ENCODE measurements around the gene EEFSEC. TPM values are rescaled to one million over a fixed set of nuclear protein-coding genes. Genes with fewer than 3 reads are reported as not detected.

EEFSEC gene
- total RNA-seq, 3 donors from 2014 or later: 13.9 to 28.2 (median 19.8) TPM

DNA sequence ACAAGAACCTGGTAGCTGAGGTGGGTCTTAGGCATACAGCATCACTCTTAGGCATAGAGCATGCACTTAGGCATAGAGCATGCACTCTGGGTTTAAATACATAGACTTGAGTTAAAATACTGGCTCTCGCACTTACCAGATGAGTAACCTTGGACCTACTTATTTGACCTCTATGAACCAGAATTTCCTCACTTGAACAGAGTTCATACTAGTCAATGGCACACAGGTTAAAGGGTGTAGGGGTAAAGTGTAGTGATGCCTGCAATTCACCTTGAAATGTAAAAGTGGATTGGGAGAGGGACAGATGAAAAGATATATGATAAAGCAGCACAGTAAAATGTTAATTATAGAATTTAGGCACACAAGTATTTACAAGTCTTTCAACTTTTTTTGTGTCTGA, 31.3 kb upstream of the EEFSEC start:
- Histone ChIP-seq H3K36me3 (no peaks in the 10 kb centered on the region), H3K4me1 (peaks cover 0 to 6% of the 10 kb centered on the region in 2 donors), H3K9me3 (no peaks in the 10 kb centered on the region), H3K4me3 (no peak overlapping the region), H3K27me3 (no peaks in the 10 kb centered on the region), H3K27ac (no peak overlapping the region)
- intact Hi-C loops (cut with DNase I; ENCODE audit: low total_unique reads): no loop called here
- TF ChIP-seq CTCF (IDR thresholded peaks at IDR 0.05) (no peak), POLR2AphosphoS5 (IDR thresholded peaks at IDR 0.05) (no peak), POLR2A (IDR thresholded peaks at IDR 0.05) (no peak)
- no peak for DNase-seq (ENCODE audit: low spot score in 2 of 2)

DNA sequence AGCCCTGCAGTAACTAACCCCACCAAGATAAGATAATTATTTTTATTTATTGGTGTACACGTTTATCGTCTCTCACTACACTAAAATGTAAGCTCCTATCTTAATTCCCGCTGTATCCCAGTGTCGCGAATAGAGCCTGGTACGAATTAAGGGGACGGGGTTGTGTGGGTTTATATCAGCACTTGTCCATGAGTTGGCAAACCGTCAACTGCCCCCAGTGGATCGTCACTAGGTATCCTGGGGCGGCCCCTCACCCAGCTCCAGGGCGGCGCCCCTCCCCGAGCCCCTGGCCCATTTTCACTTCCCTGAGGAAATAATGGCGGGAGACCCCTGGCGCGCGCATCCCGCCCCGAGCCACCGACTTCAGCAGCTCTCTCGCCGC, 30.1 kb upstream of the EEFSEC start:
- H3K36me3 ChIP-seq: no peaks in the 10 kb centered on the region
- intact Hi-C loops (cut with DNase I; ENCODE audit: low total_unique reads): no loop called here
- no peaks in the 10 kb centered on the region for H3K9me3 ChIP-seq
- peaks cover 0 to 6% of the 10 kb centered on the region in 2 donors for H3K4me1 ChIP-seq
- H3K27me3 ChIP-seq: no peaks in the 10 kb centered on the region
- peak overlapping the region; percentile 72 to 85 for H3K27ac ChIP-seq
- DNase-seq (ENCODE audit: low spot score in 2 of 2): no peak
- TF ChIP-seq POLR2AphosphoS5 (IDR thresholded peaks at IDR 0.05) (no peak), POLR2A (IDR thresholded peaks at IDR 0.05) (no peak), CTCF (IDR thresholded peaks at IDR 0.05) (no peak)
- H3K4me3 ChIP-seq: peak overlapping the region; percentile 77 to 87 (median 84)

DNA sequence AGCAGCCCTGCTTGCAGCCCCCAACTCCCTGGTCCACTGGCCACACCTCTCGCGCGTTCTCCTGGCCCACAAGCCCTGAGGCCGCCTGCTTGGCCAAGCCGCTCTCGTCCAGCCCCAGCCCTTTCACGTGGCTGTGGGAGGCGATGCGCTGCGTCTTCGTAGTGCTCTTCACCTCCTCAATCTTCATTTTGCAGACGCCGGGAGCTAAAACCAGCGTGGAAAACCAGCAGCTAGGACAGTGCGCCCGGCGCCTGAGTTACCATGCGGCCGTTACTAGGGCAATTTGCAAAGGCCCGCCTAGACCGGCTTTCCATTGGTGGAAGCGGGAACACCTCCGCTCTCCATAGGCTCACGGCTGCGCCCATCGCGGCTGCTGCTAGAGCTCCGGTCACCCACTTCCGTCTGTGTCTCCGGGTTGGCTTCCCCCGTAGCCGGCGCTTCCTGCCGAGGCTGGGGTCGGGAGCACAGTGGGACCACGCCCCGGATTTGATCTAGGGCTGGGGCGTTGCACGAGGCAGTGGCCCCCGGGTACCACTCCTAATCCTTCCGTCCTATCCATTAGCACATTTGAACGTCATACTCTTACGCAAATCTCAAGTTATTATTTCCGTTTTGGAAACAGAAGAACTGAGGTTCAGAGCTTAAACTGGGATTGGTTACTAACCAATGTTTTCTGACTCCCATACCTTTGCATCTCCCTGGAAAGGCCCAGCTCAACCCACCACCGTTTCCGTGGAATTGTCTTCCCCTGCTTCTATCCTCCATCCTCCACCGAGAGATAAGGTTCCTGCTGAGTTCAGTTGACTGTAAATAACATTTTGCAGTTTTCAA, 29.5 kb upstream of the EEFSEC start, which contains the start of gene RUVBL1:
RUVBL1 (minus strand) TSS at position 275 of the 831 bp plus-strand sequence; CDS start at position 187, 88 bp downstream.
- DNase-seq (ENCODE audit: low spot score in 2 of 2): peak; percentile 95 to 97
- no peaks in the 10 kb centered on the region for H3K36me3 ChIP-seq
- no peaks in the 10 kb centered on the region for H3K9me3 ChIP-seq
- intact Hi-C loops (cut with DNase I; ENCODE audit: low total_unique reads): no loop called here
- H3K27ac ChIP-seq: peak within 1 kb of the TSS; percentile 72 to 85
- H3K27me3 ChIP-seq: no peaks in the 10 kb centered on the region
- H3K4me1 ChIP-seq: peaks cover 0 to 6% of the 10 kb centered on the region in 2 donors
- TF ChIP-seq CTCF (IDR thresholded peaks at IDR 0.05): no peak
- peak in 2 of 3 donors; percentile 69 to 73 for TF ChIP-seq POLR2AphosphoS5 (IDR thresholded peaks at IDR 0.05)
- peak within 1 kb of the TSS; percentile 77 to 87 (median 84) for H3K4me3 ChIP-seq

DNA sequence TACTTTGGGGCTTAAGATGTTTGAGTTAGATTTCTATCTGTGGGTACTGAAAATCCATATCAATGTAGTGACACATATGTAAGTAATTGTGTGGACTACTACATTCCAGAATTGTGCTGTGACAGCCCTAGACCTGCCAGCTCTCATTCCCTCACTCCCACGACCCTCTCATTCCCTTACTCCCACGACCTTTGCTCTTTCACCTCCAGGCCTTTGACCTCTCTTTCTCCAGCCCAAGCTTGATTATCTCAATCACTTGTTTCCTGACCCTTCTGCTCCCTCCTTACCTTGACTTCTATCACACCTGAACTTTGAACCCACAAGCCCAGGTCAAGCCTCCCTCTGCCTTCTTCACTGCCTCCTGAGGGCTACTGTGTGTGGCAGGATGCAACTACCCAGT, 26.0 kb upstream of the EEFSEC start:
- no peak for DNase-seq (ENCODE audit: low spot score in 2 of 2)
- TF ChIP-seq POLR2A (IDR thresholded peaks at IDR 0.05): no peak
- TF ChIP-seq POLR2AphosphoS5 (IDR thresholded peaks at IDR 0.05): no peak
- TF ChIP-seq CTCF (IDR thresholded peaks at IDR 0.05): no peak
- no peaks in the 10 kb centered on the region for H3K9me3 ChIP-seq
- H3K4me3 ChIP-seq: no peak overlapping the region
- H3K4me1 ChIP-seq: peaks cover 0 to 6% of the 10 kb centered on the region in 2 donors
- intact Hi-C loops (cut with DNase I; ENCODE audit: low total_unique reads): no loop called here
- no peaks in the 10 kb centered on the region for H3K27me3 ChIP-seq
- no peak overlapping the region for H3K27ac ChIP-seq
- H3K36me3 ChIP-seq: no peaks in the 10 kb centered on the region

DNA sequence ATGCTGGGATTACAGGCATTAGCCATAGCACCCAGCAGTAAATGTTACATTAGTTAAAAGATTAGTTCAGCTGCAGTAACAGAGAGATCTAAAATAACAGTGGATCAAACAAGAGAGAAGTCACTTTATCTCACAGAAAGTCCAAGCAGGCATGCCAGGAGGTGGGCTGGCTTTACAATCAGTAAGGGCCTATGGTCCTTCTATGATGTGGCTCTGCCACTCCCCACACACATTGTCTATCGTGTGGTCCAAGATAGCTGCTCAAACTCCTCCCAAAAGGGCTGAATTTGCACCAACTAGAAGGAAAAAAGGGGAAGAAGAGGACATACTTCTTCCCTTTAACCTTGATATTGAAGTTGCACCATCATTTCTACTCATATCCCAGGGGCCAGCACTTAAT, 25.0 kb upstream of the EEFSEC start:
- no peak for TF ChIP-seq POLR2AphosphoS5 (IDR thresholded peaks at IDR 0.05)
- TF ChIP-seq POLR2A (IDR thresholded peaks at IDR 0.05): no peak
- TF ChIP-seq CTCF (IDR thresholded peaks at IDR 0.05): no peak
- intact Hi-C loops (cut with DNase I; ENCODE audit: low total_unique reads): no loop called here

More for the DNA sequence above, 25.0 kb upstream of the EEFSEC start:
- Histone ChIP-seq H3K27ac (no peak overlapping the region), H3K4me3 (no peak overlapping the region), H3K27me3 (no peaks in the 10 kb centered on the region), H3K9me3 (no peaks in the 10 kb centered on the region), H3K36me3 (no peaks in the 10 kb centered on the region), H3K4me1 (no peaks in the 10 kb centered on the region)
- DNase-seq (ENCODE audit: low spot score in 2 of 2): no peak

Data from breast epithelium (tissue), 4 donors.